Fibroblast of skin of left biceps (primary cell): Measurements from ENCODE around the gene ATXN8OS.
"Not testable (repeated sequence)": the region's sequence is repeated elsewhere in the genome, so short reads cannot be mapped to it uniquely, and the experiment has no call there.

ENCODE experiments used
- DNase-seq, 2 experiments: peaks; one replicate each; pipeline ENCODE4 v3.0.0-alpha.2; 2013; ENCODE audit warnings: low read depth in 2 of 2

The ATXN8OS gene

DNA sequence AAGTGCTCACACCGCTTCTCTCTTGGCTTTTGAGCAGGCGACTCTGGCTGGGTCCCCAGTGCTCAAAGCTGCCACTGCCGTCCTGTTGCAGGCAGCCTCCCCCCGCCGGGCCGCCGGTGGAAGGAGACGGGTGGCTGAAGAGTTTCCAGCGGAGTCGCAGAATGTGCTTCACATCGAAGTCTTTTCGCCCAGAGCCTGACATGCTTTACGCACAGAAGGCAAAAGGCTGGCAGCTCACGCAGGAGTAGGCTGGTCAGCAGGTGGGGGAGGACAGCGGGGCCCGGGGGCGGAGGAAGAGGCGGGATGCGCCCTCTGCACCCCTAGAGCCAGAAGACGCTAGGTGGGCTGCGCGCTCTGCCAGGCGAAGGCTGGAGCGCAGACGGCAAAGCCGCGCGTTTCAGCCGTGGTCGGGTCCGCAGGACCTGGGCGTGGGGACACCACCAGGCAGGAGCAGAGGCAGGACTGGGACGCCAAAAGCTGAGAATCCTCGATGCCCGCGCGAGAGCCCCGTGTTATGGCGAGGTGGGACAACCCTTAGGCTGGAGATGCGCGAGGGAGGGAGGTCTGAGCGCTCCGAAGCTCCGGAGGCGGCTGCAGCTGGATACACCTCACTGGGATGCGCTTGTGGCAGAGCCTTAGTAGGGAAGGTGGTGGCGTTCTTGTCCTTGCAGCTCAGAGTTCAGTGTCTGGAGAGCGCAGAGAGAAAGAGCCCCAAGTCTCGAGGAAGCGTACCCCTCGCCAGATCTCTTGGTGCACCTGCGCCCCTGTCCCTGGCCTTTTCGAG, at the start of gene ATXN8OS:
TSS of gene ATXN8OS (plus strand) at position 329 of the 784 bp plus-strand sequence.
- DNase-seq, result no peak

- no peak for DNase-seq
Observed at GRCh38 chr13:70080012-70080411, 27.6 kb upstream of the ATXN8OS start.

- no peak for DNase-seq
Observed at GRCh38 chr13:70087247-70087646, 20.4 kb upstream of the ATXN8OS start.

- DNase-seq, result no peak
Observed at GRCh38 chr13:70088926-70089325, 18.7 kb upstream of the ATXN8OS start.

DNA sequence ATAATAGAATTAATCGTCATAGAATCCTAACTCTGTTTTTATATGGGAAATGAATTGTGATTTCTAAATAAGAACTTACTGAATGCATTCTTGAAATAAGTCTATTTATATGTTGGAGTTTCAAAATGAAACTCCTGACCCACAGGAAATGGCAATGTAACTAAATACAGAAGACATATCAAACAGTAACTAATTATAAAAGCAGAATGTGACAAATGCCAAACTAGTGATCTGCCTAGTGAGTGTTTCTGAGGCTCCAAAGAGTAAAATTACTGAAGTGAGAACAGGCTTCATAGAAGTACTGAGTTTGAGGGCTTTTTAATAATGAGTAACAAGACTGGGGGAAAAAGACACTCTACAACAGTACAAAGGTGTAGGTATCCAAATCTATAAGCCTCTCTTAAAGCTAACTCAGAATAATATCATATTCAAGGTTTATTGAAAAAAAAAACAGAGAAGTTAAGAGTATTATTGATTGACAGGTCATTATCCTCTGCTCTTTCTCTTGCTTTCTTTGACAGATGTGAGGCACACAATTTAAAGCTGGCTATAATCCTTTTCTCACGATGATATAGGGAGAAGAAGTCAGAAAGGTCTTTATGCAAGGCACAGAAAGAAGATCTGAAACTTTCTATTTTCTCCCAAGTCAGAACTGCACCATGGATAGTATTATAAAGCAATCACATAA, 17.4 kb upstream of the ATXN8OS start:
- no peak for DNase-seq

DNA sequence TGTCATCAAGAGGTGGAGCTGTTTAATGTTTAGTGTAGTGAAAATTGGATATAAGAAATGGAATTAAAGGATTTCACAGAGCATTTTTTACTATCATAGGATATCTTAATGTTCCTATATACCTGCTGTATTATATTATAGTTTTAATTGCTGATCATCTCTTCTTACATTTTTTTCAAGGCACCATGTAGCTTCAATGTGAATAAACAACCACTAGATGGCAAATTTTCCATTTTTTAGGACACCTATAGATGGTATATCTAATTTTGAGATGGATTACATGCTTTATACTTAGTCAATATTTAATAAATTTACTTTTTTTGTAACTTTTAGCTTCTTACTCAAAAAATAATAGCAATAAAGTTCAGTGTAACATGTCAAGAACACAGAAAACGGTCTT, 9.0 kb upstream of the ATXN8OS start:
- DNase-seq, result no peak

DNA sequence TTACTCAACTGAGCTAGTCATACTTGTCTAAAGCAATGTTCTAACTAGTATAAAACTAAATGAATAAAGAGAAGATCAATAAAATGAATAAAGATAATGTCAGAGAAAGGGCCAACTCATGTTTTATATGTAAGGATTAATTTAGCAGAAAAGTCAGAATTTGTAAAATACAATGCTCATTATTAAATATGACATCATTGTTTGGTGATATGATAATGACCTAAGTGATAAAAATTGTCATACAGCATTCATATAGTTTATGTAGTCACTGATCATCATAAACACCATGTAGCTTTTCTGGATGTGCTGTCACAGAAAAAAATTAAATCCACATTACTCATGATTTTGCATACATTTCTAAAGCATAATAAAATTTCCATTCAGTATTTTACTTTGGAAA, 3.1 kb upstream of the ATXN8OS start:
- DNase-seq, result no peak

GRCh38 chr13:70107125-70107497, 515 bp upstream of the ATXN8OS start:
- no peak for DNase-seq

- no peak for DNase-seq
Observed at GRCh38 chr13:70108356-70109105, 905 bp downstream of the ATXN8OS start, which contains the start of gene KLHL1. TSS of gene KLHL1 (minus strand) at chr13:70108452. CDS start at chr13:70107699, 753 bp downstream.

GRCh38 chr13:70117338-70117905, 9.8 kb downstream of the ATXN8OS start:
- DNase-seq, result no peak

- no peak for DNase-seq
Observed at GRCh38 chr13:70125693-70126092, 18.1 kb downstream of the ATXN8OS start.

- no peak for DNase-seq
Observed at GRCh38 chr13:70128098-70128497, 20.5 kb downstream of the ATXN8OS start.

DNA sequence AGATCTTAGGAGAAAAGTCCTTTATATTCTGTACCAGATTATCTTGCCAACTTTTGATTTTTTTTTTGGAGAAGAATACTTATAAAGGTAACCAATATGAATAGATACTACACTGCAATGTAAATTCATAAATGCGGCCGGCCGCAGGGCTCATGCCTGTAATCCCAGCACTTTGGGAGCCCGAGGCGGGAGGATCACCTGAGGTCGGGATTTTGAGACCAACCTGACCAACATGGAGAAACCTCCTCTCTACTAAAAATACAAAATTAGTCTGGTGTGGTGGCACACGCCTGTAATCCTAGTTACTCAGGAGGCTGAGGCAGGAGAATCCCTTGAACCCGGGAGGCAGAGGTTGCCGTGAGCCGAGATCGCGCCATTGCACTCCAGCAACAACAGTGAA, 35.0 kb downstream of the ATXN8OS start:
- not testable (repeated sequence) for DNase-seq

GRCh38 chr13:70162141-70162540, 54.5 kb downstream of the ATXN8OS start:
- DNase-seq, result no peak

DNA sequence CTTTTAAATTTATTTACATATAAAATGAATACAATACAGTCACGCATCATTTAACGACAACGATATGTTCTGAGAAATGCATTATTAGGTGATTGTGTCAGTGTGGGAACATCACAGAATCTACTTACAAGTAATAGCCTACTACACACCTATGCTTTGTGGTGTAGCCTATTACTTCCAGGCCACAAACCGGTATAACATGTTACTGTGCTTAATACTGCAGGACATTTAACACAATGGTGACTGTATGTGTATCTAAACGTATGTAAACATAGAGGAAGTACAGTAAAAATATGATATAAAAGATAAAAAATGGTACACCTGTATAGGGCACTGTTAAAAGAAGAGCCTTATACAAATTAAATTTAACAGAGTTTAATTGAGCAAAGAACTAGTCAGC, 63.1 kb downstream of the ATXN8OS start:
- DNase-seq, result no peak

- no peak for DNase-seq
Observed at GRCh38 chr13:70171151-70171550, 63.5 kb downstream of the ATXN8OS start.

- DNase-seq, result no peak
Observed at GRCh38 chr13:70172946-70173597, 65.4 kb downstream of the ATXN8OS start.

- no peak for DNase-seq
Observed at GRCh38 chr13:70173598-70173959, 66.0 kb downstream of the ATXN8OS start.

DNA sequence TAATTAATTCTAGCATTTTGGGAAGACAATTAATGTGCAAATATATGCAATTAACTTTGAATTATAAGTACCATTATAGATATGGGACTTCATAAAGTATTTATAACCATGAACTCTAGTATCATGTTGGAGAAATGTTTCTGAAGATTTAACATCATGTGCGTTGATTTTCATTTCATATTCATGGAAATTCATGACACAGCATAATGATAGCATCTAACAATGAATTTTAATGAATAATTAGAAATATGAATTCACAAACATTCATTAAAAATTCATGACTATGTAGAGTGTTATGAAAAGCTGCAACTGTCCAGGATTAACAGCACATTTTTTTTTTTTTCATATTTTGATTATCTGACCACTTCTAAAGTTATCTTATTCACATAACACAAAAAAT, 70.7 kb downstream of the ATXN8OS start:
- no peak for DNase-seq
